Activated CD8-positive, alpha-beta memory T cell treated with anti-CD3 and anti-CD28 coated beads, Interleukin-2, amount 50 U/mL, for 1 hour (primary cell): ENCODE measurements around the gene TMEM40.
"Not testable (repeated sequence)": the region's sequence is repeated elsewhere in the genome, so short reads cannot be mapped to it uniquely, and the experiment has no call there.

Experiments
- DNase-seq: peaks from one replicate; pipeline ENCODE4 v3.0.0-alpha.2; 2020; ENCODE audit errors: extremely low read depth

The TMEM40 gene

DNA sequence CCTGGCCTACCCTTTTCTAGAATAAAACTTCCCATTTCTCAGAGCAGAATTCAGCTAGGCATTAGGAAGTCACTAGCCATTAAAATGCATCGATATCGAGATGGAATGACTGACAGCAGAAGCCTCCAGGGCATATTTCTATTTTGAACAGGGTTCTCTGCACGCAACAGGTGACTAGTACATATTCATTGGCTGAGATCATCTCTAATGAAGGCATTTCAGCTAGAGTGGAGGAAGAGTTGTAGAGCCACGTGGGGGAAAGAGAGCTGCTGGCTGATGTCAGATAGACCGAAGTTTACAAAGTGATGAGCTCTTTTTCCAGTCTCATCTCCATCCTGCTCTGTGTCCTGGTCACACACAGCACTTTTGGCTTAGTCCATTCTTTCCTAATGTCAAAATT is 7.5 kb downstream of the TMEM40 start:
- DNase-seq, result no peak

GRCh38 chr3:12750658-12751071 is 8.4 kb downstream of the TMEM40 start:
- no peak for DNase-seq

- DNase-seq, result no peak
Observed at GRCh38 chr3:12750223-12750622, 8.8 kb downstream of the TMEM40 start.

GRCh38 chr3:12748477-12748876 is 10.6 kb downstream of the TMEM40 start:
- no peak for DNase-seq

- no peak for DNase-seq
Observed at GRCh38 chr3:12746419-12746818, 12.6 kb downstream of the TMEM40 start.

DNA sequence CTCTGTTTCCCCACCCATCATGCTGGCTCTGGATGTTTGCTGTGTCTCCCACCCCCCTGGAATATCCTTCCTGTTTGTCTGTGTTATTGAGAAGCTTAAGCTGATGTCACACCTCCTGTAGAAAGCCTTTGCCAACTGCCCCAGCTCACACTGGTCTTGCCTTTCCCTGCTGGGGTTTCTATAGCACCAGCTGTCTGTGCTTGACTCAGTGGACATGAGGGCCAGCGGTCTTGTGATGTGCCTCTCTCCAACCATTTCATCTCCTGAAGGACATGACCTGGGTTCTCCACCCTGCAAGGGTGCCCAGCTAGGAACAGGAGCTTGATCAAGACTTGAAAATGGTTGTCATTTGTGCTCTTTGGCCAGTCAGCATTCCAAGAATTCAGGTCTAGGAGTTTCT is 14.7 kb downstream of the TMEM40 start:
- no peak for DNase-seq

DNA sequence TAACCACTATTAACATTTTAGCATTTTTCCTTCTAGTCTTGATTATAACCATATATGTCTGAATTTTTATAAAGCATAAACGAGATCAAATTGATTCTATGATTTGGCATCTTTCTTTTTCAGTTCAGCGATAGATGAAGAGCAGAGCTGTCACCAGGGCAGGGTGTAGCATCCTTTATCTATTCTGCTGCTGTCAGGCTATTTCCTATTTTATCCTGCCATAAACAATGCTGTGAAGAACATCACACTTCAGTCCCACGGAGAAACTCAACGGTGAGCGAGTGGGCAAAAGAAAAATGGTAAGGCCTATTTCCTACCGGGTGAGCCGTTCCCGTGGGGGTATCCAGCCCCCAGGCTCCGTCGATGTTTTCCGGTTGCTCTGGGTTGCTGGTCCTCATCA is 15.5 kb downstream of the TMEM40 start:
- DNase-seq, result no peak

- no peak for DNase-seq
Observed at GRCh38 chr3:12742330-12743107, 16.5 kb downstream of the TMEM40 start.

- DNase-seq, result no peak
Observed at GRCh38 chr3:12741209-12741608, 17.9 kb downstream of the TMEM40 start.

DNA sequence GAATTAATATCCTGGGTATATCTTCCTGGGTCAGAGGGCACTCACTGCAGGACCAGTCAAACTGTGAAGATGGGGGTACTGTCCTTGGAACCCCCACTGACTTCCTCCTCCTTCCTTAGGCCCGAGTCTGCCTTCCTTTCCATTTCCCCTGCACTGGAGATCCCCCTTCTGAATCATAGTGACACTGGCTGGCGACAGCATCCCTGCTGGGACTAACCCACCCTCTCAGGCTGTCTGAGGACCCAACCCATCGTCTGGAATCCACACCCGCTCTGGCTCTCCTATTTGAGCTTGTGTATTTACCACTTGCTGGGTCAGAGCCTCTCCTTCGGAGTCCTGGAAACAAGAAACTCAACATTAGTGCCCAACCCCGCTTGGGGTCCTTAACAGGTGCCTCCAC is 21.2 kb downstream of the TMEM40 start:
- DNase-seq, result no peak

DNA sequence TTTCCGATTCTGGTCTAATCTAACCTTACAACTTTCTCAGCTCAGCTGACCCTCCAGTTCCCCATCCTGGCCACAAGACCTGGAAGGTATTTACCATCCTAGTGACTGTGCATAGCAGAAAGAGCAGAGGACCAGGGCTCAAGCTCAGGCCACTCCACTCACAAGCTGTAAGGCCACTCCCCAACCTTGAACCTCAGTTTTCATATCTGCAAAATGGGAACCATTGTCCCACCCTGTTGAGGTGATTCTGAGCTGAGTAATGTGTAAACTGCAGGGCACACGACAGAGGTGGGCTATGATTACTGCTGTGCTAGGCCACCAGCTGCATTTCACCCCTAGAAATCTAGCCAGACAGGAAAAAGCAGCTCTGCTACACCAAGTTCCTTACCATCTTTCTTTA is 21.7 kb downstream of the TMEM40 start:
- DNase-seq, result no peak

DNA sequence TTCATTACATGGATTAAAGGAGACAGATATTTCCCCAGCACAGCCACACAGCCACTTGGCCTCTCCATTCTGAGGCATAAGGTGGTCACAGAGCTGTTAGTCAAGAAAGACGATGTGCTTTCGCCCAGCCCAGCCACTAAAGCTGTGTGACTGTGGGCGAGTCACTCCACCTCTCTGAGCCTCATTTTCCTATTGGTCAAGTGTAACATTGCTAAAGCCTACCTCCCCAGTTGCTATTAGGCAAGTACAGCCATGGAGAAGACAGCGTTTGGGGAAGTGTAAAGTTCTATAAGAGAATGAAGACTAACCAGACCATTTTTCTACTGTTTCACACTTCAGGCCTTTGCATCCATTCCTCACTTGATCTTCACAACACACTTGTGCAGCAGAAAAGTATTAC is 24.1 kb downstream of the TMEM40 start:
- DNase-seq, result no peak

GRCh38 chr3:12733566-12733965 is 25.5 kb downstream of the TMEM40 start:
- DNase-seq, result no peak

DNA sequence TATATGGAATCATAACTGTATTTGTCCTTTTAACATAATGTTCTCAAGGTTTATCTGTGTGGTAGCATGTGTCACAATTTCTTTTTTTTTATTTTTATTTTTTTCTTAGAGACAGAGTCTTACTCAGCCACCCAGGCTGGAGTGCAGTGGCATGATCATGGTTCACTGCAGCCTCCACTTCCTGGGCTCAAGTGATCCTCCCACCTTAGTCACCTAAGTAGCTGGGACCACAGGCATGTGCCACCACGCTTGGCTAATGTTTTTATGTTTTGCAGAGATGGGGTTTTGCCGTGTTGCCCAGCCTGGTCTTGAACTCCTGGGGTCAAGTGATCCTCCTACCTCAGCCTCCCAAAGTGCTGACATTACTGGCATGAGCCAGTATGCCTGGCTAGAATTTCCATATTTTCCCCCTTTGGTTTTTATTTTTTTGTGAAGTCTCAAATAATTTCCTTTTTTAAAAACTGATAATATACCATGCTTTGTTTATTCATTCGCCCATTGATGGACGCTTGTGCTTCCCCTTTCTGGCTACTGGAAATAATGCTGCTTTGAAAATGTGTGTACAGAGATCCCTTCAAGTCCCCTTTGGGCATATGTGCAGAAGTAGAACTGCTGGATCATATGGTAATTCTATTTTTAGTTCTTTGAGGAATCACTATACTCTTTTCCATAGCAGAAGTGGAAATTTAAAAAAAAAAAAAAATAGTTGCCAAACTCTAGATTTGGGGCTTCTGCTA is 28.4 kb downstream of the TMEM40 start:
- DNase-seq, result no peak

- DNase-seq, result no peak
Observed at GRCh38 chr3:12729051-12729651, 29.9 kb downstream of the TMEM40 start.

- DNase-seq, result no peak
Observed at GRCh38 chr3:12727937-12728336, 31.1 kb downstream of the TMEM40 start.

DNA sequence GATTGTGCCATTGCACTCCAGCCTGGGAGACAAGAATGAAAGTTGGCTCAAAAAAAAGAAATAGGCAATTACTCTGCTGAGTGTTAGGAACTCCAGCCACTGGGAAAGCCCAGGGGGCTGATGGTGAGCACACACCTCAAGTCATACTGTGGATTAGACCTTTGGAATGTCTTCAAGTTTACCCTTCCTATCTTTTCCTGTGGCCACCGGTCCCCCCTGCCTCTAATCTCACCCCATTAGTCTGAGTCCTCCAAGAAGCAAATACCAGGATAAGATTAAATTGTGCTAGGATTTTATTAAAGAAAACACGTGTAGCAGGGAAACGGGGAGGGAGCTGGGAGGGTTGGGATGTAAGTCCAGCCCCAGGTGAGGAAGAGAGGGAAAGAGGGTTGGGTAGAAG is 31.6 kb downstream of the TMEM40 start:
- DNase-seq, result no peak

GRCh38 chr3:12725436-12725835 is 33.6 kb downstream of the TMEM40 start:
- DNase-seq, result no peak

DNA sequence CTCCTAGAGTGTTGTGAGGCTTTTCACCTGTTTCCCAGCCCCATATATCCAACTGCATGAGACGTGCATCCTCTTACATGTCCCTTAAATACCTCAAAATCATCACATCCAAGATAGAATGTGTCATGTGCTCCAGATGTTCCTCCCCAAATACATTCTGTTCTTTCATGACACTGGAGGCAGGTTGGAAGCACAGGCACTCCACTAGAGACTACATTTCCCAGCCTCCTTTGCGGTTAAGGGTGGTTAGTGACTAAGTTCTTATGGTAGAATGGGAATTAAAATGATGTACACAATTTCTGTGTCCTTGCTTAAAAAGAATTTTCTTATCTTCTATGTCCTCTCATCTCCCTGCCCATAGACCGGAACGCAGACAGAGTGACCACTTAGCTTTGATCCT is 34.3 kb downstream of the TMEM40 start:
- no peak for DNase-seq

GRCh38 chr3:12723362-12723761 is 35.7 kb downstream of the TMEM40 start:
- DNase-seq, result not testable (repeated sequence)

DNA sequence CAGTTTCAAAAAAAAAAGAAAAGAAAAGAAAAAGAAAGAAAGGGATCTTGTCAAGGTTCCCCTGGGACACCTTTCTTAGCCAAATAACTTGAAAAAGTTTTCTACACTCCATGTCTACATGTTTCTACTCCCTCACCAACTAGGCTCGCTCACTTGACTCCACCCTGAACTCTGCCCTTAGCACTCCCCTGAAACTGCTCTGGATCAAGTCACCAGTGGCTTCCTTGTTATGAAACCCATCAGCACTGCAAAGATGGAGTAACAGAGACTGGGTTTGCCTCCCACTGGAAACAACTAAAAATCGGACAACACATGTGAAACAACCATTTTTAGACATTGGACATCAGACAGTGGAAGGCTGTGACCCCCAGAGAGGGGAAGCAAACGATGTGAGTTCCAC is 36.8 kb downstream of the TMEM40 start:
- no peak for DNase-seq

GRCh38 chr3:12719984-12720898 is 38.8 kb downstream of the TMEM40 start:
- DNase-seq, result peak; percentile 28
